HG03565 (cell line): ENCODE results near the gene ZNF763.
A peak's percentile ranks its signal among the peaks of the same experiment; 100 is the strongest.
"Not testable (repeated sequence)": the region's sequence is repeated elsewhere in the genome, so short reads cannot be mapped to it uniquely, and the experiment has no call there.

Experiments used
- ATAC-seq: cut with Tn5 transposase; IDR thresholded peaks from one replicate; pipeline ENCODE4 v1.9.1; 2021; ENCODE audit warnings: mild to moderate bottlenecking, moderate library complexity; ENCODE audit not compliant: unreplicated experiment

Gene ZNF763

GRCh38 chr19:11971041-11971440 is 6.2 kb downstream of the ZNF763 start:
- no peak for ATAC-seq

DNA sequence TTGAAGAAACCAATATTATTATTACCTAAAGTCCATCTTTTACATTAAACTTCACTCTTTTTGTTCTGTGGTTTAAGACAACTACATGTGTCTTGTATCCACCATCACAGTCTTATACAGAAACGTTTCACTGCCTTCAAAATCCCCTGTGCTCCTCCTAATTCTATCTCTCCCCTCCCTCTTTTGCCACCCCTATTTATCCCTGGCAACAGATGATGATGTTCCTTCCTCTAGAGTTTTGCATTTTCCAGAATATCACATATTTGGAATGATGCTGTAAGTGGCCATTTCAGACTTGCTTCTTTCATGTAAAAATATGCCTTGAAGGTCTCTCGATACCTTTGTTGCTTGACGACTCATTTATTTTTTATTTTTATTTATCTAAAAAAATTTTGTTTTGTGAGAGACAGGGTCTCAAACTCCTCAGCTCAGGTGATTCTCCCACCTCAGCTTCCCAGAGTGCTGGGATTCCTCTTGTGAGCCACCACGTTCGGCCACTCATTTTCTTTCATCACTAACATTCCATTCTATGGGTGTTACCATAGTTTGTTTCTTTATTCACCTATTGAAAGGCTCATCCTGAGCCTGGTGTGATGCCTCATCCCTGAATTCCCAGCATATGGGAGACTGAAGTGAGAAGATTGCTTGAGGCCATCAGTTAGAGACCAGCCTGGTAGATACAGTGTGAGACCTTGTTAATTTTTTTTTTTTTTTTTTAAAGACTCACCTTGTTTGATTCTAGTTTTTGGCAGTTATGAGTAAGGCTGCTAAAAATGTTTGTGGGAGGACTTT is 8.4 kb downstream of the ZNF763 start:
- no peak for ATAC-seq

- no peak for ATAC-seq
These were observed 13.8 kb downstream of the ZNF763 start for GRCh38 chr19:11978492-11979100.

- ATAC-seq = no peak
These were observed 14.7 kb downstream of the ZNF763 start for GRCh38 chr19:11979527-11979926.

- no peak for ATAC-seq
These were observed 17.7 kb downstream of the ZNF763 start for GRCh38 chr19:11982526-11982925.

DNA sequence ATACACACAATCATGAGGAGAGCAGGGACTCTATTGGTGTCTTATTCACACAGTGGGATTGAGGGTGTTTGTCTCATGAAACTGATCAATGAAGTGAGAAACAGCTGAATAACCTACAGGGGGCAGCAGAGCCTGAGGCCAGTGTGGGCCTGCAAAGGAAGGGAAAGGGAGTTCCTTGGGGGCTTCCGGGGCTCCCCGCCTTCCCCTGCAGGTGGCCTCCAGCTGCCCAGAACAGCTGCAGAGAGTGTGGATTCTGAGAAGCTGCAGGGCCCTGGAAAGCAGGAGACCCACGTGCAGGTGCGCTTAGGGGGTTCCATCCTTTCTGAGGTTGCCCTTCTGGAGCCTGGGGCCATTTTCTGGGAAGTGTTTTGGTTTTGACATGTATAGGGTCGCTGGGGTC is 20.1 kb downstream of the ZNF763 start:
- no peak for ATAC-seq

GRCh38 chr19:11986754-11987153 is 21.9 kb downstream of the ZNF763 start:
- ATAC-seq = no peak

GRCh38 chr19:11987405-11988281 is 22.8 kb downstream of the ZNF763 start:
- ATAC-seq = peak; percentile 72

DNA sequence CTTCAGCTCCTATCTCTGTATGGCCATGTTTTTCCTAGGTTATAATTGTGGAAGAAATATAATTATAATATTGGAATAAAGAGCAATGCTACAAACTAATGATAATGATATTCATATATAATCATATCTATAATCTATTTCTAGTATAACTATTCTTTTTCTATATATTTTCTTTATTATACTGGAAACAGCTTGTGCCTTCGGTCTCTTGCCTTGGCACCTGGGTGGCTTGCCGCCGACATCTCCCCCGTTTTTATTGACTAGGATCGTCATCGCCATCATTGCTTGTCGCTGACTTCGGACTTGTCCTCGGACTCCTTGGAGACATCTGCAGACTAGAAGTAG is 24.2 kb downstream of the ZNF763 start:
- ATAC-seq = no peak

DNA sequence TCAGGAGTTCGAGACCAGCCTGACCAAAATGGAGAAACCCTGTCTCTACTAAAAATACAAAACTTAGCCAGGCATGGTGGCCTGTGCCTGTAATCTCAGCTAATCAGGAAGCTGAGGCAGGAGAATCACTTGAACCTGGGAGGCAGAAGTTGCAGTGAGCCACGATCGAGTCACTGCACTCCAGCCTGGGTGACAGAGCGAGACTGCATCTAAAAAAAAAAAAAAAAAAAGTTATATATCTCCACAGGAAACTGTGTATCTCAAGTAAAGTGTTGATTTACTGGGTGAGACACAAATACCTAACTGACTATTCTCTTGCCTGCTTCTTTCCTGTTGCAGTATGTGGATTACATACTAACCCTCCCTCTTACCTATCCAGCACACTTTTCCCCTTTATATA is 27.1 kb downstream of the ZNF763 start:
- ATAC-seq = not testable (repeated sequence)

- no peak for ATAC-seq
These were observed 30.3 kb downstream of the ZNF763 start for GRCh38 chr19:11995174-11995573.

- ATAC-seq = peak; percentile 55
These were observed 35.5 kb downstream of the ZNF763 start for GRCh38 chr19:12000152-12000981.

- no peak for ATAC-seq
These were observed 50.3 kb downstream of the ZNF763 start for GRCh38 chr19:12015015-12015752.

DNA sequence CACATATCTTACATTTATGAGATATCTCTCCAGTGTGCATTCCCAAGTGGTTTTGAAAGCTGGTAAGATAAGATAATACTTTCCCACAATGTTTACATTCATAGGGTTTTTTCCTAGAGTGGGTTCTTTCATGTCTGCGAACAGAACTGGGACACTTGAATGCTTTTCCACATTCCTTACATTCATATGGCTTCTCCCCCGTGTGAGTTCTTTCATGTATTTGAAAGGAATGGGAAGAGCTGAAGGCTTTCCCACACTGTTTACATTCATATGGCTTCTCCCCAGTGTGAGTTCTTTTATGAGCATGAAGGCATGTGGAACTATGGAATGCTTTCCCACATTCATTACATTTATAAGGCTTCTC is 50.9 kb downstream of the ZNF763 start:
- ATAC-seq = no peak
